Erythroblast (primary cell): Measurements from ENCODE around the gene PDZD7.

Experiments used
- DNase-seq, 2 experiments: peaks; one replicate each; lab custom pipeline; 2025; lab: John Stamatoyannopoulos, UW
- GATA1 ChIP-seq: IDR thresholded peaks from 2 replicates; pipeline ENCODE4 v1.6.1; 2011; ENCODE audit warnings: low read depth, mild to moderate bottlenecking, control low read depth, low read length, moderate library complexity
- POLR2A ChIP-seq: IDR thresholded peaks from 2 replicates; pipeline ENCODE4 v1.6.1; 2011; ENCODE audit warnings: mild to moderate bottlenecking, low read length

PDZD7 gene

DNA sequence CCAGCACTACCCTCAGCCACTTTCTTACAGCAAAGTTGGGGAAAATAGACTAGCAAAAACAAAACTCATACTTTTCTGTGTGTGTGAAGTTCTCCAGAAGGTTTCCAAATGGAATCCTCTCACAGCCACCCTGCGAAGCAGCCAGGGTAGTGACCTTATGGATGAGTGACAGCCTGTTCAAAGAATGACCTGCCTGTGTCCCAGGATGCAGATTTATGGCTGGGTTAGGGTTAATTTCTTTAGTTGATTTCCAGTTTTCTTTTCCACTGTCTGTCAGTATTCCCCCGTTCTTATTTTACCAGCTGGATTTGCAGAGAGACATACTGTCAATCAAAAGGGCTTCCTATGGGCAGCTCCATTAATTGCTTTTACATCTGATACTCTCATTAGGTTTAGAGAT is 64.0 kb downstream of the PDZD7 start:
- TF ChIP-seq POLR2A (no peak), GATA1 (no peak)
- no peak for DNase-seq

DNA sequence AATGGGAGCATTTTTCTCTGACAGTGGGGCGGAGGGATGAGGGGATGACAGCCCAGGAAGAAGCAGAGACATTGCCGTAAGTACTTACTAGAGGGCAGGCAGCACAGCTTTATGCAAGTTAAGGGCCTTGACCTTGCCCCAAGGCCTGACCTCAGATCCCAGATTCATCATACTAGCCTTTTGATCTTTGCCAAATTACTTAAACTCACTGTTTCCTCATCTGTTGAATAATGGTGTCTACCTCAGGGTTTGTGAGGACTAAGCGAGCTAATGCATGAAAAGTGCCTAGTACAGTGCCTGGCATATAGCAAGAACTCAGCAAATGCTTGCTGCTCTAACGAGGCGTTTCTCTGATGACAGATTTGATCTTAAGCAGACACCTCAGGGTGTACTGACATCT is 65.1 kb downstream of the PDZD7 start:
- TF ChIP-seq POLR2A, result no peak
- TF ChIP-seq GATA1, result no peak
- no peak for DNase-seq

DNA sequence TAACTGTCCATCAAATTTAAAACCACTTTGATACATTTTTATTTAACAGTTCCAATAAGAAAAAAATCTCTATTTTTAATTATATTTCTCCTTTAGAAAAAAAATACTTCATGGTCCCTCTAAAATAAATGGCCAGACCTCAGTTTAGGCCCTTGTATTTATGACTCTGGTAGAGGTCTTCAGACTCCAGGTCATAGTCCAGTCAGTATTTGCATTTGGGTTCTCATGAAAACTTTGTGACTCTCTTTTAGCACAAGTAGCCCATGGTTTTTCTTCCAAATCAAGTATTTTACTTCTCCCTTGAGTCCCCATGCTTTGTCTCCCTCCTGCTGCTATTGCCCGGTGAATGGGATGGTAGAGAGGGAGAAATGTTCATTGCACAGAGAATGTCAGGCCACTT is 67.1 kb downstream of the PDZD7 start:
- TF ChIP-seq GATA1 (no peak), POLR2A (no peak)
- DNase-seq, result no peak

DNA sequence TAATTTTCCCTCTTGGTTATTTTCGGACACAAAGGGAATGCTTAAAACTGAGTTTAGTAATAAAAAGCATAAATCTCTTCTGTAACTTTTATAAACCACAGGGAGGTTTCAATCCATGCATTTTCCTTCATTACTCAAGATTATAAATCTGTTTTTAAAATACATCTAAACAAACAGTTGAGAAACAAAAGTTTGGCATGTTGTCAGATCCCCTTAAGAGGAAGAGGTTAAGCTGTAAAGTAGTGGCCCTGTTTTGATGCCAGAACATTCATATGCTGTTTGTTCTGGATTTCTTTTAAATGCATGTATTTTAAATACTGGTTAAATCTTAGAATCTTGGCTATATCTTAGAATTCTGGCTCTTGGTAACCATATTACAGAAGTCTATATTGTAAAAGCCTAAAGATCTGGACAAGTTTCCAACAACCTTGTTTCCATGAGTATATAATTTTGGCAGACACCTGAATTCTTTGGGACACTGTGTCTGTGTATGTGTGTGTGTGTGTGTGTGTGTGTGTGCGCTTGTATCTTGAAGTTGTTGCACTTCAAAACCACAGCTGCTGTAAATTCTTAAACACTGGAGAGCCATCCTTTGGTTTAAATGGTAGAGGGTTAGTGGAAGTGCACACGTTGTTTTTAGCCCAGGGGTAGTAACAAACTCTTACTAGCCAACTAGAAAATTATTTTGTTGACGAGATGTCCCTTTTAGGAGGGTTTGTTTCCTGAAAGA is 68.4 kb downstream of the PDZD7 start:
- TF ChIP-seq POLR2A (no peak), GATA1 (no peak)
- no peak for DNase-seq

GRCh38 chr10:100960251-100960650 is 70.7 kb downstream of the PDZD7 start:
- TF ChIP-seq GATA1 (no peak), POLR2A (no peak)
- no peak for DNase-seq
